Activated T-cell treated with anti-CD3 and anti-CD28 coated beads, Interleukin-2, amount 50 U/mL, for 4 hours (primary cell): ENCODE data around the gene CACNA1C. TPM values are rescaled to one million over a fixed set of nuclear protein-coding genes. Genes with fewer than 3 reads are reported as not detected.

Experiments
- ATAC-seq, 2 donors: fragments of 200-7000 bp; cut with Tn5 transposase; one replicate each; pipeline ENCODE4 v1.10.0; 2021
- DNase-seq: peaks from one replicate; pipeline ENCODE4 v3.0.0-alpha.2; 2020
- H3K27me3 Mint-ChIP-seq: one replicate; pipeline ENCODE4 v1.8.0; 2021; ENCODE audit warnings: low read depth, mixed read lengths
- H3K36me3 Mint-ChIP-seq: one replicate; pipeline ENCODE4 v1.8.0; 2022; ENCODE audit warnings: mixed read lengths; ENCODE audit not compliant: insufficient read depth
- H3K4me1 Mint-ChIP-seq: one replicate; pipeline ENCODE4 v1.8.0; 2021; ENCODE audit warnings: low read depth, mixed read lengths
- H3K4me3 Mint-ChIP-seq: one replicate; pipeline ENCODE4 v1.8.0; 2021; ENCODE audit warnings: mild to moderate bottlenecking, moderate library complexity, mixed read lengths
- H3K9me3 Mint-ChIP-seq: one replicate; pipeline ENCODE4 v1.8.0; 2021; ENCODE audit warnings: mixed read lengths
- total RNA-seq, 3 donors: library from RNA; stranded (reverse); gene quantifications; one replicate each; pipeline ENCODE4 v1.2.1, GENCODE V29; 2021

Gene CACNA1C
- total RNA-seq, 3 donors from 2014 or later: 0.03 to 0.08 (median 0.03) TPM

DNA sequence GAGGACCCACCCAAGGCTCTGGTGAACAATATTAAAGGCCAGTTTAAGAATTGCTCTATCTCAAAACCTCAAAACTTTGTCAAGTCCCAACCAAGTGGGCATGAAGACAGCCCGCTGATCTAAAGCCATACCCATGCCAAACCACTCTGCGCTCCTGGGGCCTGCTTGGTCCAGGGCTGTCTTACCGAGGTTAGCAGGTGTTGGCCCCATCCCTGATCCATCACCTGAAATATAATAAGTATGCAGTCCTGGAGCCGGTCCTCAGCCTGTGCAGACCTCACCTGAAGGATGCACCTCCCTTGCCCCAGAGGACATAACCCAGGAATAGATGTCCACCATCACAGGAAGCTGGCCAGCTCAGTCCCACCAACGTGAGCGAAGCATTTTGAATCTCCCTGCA, 543.7 kb downstream of the CACNA1C start:
- Mint-ChIP-seq H3K4me3 (no peak overlapping the region), H3K27me3 (peaks cover 2% of the 10 kb centered on the region), H3K36me3 (no peaks in the 10 kb centered on the region), H3K4me1 (no peaks in the 10 kb centered on the region), H3K9me3 (peaks cover 16% of the 10 kb centered on the region)
- ATAC-seq: no peak
- no peak for DNase-seq

DNA sequence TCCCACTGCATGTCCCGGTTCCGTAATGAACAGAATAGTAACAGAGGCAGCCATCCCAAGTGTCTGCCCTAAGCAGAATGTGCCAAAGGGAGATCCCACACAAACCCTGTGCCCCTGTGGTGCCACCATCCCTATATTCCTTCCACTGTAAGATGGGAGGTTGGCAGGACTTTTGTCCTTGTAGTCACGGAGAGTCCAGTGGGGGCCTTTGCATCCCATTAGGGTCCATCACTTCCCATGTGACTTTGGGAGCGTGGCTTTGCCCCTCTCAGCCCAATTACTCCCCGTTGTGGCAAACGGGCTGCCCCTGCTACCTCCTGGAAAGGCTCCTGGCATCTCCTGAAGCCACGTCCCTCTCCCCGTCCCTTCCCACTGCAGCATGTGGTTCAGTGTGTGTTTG, 552.5 kb downstream of the CACNA1C start:
- Mint-ChIP-seq H3K4me1 (no peaks in the 10 kb centered on the region), H3K4me3 (no peak overlapping the region), H3K9me3 (no peaks in the 10 kb centered on the region), H3K27me3 (peaks cover 20% of the 10 kb centered on the region), H3K36me3 (no peaks in the 10 kb centered on the region)
- ATAC-seq (no peak), DNase-seq (no peak)

DNA sequence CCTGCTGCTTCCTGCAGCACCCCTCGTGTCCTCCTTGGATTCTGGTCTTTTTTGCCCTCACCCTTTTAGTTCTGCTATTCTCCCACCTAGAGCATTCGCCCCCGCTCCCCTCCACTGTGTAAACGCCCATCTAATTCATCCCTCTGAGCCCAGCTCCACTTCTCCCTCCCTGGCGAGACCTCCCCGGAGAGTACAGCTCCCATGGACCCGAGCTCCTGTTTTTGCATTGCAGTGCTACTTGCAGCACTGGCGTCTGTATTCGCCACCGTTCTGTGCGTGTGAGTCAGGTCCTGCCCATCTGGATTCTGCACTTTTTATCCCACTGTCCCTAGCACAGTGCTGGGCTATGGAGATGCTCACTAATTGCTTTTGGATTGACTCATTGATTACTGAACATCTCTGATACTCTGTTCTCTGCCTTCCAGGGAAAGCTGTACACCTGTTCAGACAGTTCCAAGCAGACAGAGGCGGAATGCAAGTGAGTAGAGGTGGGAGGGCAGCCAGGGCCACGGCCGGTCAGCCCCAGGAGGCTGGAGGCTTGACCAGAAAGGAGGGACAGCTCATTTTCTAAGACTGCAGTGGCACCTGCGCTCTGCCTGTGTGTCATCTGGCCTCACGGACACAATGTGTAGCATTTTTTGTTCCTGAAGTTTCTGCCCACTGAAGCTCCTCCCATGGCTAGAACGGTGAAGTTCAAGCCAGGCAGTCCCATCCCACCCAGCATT, 553.6 kb downstream of the CACNA1C start:
- Mint-ChIP-seq H3K4me1 (no peaks in the 10 kb centered on the region), H3K27me3 (peaks cover 20% of the 10 kb centered on the region), H3K36me3 (no peaks in the 10 kb centered on the region), H3K9me3 (no peaks in the 10 kb centered on the region), H3K4me3 (no peak overlapping the region)
- no peak for ATAC-seq
- no peak for DNase-seq

DNA sequence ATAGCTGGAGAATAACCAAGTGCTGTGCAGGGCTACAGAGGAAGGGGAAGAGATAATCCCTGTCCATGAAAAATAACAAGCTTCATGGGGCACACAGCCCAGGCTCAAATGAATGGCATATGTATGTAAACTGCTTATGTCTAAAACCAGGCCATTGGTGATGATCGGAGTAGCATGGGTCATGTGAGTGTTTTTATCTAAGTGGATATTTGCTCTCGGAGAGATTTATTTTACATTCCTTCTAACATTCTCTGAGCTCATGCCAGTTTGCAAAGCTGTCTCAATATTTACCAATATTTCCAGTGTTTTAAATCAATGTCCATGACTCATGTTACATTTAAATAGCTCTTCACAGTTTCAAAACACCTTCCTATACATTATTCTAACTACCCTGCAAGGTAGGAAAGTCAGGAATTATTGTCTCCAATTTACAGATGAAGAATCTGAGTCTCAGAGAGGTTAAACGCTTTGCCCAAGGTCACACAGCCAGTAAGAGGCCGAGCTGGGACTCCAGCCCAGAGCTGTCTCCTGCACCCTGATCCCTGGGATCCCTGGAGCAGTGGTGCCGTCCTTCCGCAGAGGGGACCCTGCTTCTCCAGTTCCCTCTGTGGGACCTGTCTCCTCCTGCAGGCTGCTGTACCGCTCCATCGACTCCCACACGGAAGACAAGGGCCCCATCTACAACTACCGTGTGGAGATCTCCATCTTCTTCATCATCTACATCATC, 555.3 kb downstream of the CACNA1C start:
- Mint-ChIP-seq H3K4me1 (no peaks in the 10 kb centered on the region), H3K27me3 (peaks cover 20% of the 10 kb centered on the region), H3K9me3 (no peaks in the 10 kb centered on the region), H3K36me3 (no peaks in the 10 kb centered on the region), H3K4me3 (no peak overlapping the region)
- DNase-seq: no peak
- ATAC-seq: no peak

DNA sequence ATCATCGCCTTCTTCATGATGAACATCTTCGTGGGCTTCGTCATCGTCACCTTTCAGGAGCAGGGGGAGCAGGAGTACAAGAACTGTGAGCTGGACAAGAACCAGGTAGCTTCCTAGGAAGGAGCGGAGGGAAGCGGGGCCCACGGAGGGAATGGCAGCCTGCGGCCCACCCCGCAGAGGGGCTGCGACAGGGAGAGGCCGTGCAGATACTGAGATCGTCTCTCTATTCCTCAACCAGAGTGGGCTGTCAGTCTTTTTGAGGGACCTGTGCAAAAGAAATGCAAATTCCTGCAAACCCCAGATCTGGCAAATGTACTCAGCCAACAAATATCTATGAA, 555.8 kb downstream of the CACNA1C start:
- Mint-ChIP-seq H3K9me3 (no peaks in the 10 kb centered on the region), H3K4me3 (no peak overlapping the region), H3K36me3 (no peaks in the 10 kb centered on the region), H3K27me3 (peaks cover 20% of the 10 kb centered on the region), H3K4me1 (peaks cover 1% of the 10 kb centered on the region)
- ATAC-seq (no peak), DNase-seq (no peak)

DNA sequence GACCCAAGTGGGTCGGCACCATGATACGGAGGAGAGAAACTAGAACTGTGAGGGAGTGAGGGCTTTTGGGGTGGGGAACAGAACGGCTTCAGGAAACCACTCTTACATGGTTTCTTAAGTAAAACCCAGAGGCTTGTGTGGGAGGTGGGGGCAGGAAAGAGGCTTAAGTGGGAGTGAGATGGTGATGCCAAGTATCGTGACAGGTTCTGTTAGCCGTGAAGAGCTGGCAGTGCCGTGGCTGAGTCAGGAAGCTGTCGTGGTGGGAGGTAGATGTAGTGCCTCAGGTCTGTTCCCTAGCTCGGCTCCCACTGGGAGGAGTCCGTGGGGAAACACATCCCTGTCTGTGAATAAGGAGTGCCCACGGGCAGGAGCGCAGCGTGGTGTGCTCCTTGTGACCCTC, 556.2 kb downstream of the CACNA1C start:
- Mint-ChIP-seq H3K4me1 (peaks cover 4% of the 10 kb centered on the region), H3K9me3 (no peaks in the 10 kb centered on the region), H3K27me3 (peaks cover 23% of the 10 kb centered on the region), H3K4me3 (no peak overlapping the region), H3K36me3 (no peaks in the 10 kb centered on the region)
- DNase-seq (no peak), ATAC-seq (no peak)

DNA sequence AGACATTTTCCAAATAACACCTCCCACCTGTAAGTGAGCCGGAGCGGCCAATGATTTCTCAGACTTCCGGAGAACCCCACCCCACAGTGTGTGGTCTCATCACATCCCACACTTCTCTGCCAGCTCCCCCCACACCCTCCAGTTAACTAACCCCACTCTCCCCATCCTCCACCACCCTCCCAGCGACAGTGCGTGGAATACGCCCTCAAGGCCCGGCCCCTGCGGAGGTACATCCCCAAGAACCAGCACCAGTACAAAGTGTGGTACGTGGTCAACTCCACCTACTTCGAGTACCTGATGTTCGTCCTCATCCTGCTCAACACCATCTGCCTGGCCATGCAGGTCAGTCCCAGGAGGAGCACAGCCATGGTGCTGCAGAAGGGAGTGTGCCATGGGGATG, 557.6 kb downstream of the CACNA1C start:
- peaks cover 6% of the 10 kb centered on the region for H3K4me1 Mint-ChIP-seq
- H3K27me3 Mint-ChIP-seq: peaks cover 29% of the 10 kb centered on the region

DNA sequence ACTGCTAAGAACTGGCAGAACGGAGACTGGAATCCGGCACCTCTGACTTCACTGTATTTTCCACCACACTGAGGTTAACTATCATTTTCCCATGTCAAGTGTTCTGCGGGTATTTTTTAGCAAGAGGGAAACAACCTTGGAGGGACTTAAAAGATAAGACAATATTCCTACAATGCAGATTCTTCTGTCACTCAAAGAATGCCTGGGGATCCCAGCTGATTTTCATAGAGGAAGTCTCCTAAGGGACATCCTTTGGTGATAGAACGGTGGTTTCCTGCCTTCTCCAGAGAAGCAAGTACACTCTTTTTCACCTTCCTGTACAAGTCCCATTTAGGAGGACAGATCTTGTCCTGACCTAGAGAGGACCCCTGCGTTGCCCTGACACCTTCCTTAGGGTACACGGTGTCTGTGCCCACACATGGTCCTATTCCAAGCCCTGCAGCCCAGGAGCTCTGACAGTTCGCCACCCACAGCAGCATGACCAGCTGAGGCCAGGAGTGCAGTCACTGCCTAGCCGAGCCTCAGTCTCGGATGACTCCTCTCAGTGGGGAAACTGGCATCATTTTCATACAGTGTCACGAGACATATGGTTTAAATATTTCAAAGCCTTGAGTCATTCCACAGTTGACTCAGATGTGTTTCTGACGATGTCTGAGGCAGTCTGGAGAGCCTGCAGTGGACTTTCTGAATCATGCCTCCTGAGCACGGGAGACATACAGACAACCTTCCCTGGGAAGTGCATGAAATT, 560.7 kb downstream of the CACNA1C start:
- Mint-ChIP-seq H3K4me1 (peaks cover 6% of the 10 kb centered on the region), H3K4me3 (no peak overlapping the region), H3K9me3 (no peaks in the 10 kb centered on the region), H3K36me3 (no peaks in the 10 kb centered on the region), H3K27me3 (peaks cover 27% of the 10 kb centered on the region)
- ATAC-seq (peak; percentile 88 to 94), DNase-seq (no peak)

More for the DNA sequence above, 557.6 kb downstream of the CACNA1C start:
- ATAC-seq (no peak), DNase-seq (no peak)
- Mint-ChIP-seq H3K36me3 (no peaks in the 10 kb centered on the region), H3K9me3 (no peaks in the 10 kb centered on the region), H3K4me3 (no peak overlapping the region)

DNA sequence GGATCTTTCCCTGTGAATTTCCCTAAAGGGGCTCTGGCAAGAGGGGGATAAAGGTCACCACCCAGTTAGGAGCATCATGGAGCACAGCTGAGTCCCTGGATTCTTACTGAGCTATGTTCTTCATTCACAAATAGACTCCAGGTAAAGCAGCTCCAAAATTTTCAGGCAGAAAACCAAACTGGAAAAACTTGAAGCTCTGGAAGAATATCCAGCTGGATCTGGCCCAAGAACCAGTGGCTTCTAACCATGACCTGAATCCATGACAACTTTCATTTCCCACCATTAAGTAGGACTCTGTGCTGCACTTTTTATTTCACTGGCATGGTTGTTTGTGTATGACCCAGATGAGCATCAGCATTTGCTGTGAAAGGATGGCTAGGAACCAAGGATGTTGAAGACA, 561.6 kb downstream of the CACNA1C start:
- H3K36me3 Mint-ChIP-seq: no peaks in the 10 kb centered on the region
- no peak overlapping the region for H3K4me3 Mint-ChIP-seq
- H3K9me3 Mint-ChIP-seq: no peaks in the 10 kb centered on the region
- H3K27me3 Mint-ChIP-seq: peaks cover 23% of the 10 kb centered on the region
- H3K4me1 Mint-ChIP-seq: peaks cover 6% of the 10 kb centered on the region
- DNase-seq (no peak), ATAC-seq (no peak)

DNA sequence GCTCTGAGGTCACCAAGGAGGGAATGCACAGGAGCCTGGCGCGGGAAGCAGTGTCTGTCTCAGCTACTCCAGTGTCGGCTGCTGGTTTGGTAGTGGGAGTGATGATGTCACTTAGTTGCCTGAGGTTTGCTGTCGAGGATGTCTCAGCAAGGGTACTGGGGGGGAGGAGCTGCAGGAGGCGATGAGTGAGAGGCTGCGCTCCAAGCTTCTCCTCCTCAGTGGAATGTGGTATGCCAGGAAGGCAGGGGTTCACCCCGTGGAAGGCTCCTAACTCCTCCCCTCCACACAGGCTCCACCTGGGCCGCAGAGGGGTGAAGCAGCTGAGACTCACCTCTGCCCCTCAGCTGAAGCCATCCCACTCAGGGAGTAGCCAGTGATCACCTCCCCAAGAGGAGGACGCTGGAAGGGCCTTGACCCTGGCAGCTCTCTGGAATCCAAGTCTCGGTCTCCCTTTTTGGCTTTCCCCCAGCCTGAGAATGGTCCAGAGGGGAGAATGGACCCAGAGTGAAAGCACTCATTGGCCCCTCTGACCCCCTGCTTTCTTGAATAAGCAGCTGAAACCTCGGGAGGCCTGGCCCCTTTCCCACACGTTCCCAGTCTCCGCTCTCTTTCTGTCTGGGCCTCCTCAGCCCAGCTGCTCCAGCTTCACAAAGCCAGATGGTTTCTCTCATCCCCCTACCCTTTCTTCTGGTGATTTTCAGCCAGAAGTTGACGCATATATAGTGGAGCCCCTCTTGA, 563.0 kb downstream of the CACNA1C start:
- no peak overlapping the region for H3K4me3 Mint-ChIP-seq
- no peaks in the 10 kb centered on the region for H3K9me3 Mint-ChIP-seq
- DNase-seq: no peak
- no peak for ATAC-seq
- H3K27me3 Mint-ChIP-seq: peaks cover 17% of the 10 kb centered on the region
- H3K36me3 Mint-ChIP-seq: no peaks in the 10 kb centered on the region
- peaks cover 6% of the 10 kb centered on the region for H3K4me1 Mint-ChIP-seq

DNA sequence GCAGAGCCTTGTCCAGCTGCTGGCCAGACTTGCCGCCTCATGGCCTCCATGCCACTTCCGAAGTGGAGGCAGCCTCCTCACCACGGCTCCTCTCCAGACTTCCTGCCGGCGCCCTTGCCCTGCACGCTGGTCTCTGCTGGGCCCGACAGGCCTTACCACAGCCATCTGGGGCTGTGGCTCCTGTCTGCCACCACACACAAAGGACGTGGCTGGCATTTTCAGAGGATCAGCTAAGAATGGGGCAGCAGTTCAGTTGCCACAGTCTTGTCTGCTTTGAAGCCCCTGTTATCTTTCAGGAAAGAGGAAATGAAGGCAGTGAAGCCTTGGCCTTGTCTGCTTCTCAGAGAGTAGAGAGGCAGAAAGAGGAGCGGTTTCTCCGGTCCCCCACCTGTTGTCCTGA, 564.0 kb downstream of the CACNA1C start:
- H3K27me3 Mint-ChIP-seq: peaks cover 24% of the 10 kb centered on the region
- ATAC-seq (no peak), DNase-seq (no peak)
- H3K4me3 Mint-ChIP-seq: no peak overlapping the region
- H3K9me3 Mint-ChIP-seq: no peaks in the 10 kb centered on the region
- no peaks in the 10 kb centered on the region for H3K36me3 Mint-ChIP-seq
- H3K4me1 Mint-ChIP-seq: peaks cover 6% of the 10 kb centered on the region

DNA sequence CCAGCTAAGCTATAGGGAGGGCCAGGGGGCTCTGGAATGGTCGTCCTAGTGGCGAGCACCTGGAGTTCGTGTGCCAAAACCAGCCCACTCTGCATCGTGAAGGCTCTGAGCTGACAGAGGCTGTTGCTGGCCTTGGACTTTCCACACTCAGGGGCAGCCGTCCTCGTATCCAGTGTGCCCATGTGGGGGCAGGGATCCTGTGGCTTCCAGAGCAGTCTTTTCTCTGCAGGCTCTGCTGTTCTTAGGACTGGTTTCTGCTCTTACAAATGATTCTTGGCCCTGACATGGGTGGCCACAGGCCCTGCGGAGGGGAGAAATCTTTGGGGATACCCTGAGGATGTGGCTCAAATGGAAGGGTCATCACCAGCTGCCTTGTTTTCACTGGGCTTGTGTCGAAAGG, 564.6 kb downstream of the CACNA1C start:
- ATAC-seq (no peak), DNase-seq (no peak)
- Mint-ChIP-seq H3K36me3 (no peaks in the 10 kb centered on the region), H3K27me3 (peaks cover 24% of the 10 kb centered on the region), H3K4me1 (peaks cover 6% of the 10 kb centered on the region), H3K4me3 (no peak overlapping the region), H3K9me3 (no peaks in the 10 kb centered on the region)

DNA sequence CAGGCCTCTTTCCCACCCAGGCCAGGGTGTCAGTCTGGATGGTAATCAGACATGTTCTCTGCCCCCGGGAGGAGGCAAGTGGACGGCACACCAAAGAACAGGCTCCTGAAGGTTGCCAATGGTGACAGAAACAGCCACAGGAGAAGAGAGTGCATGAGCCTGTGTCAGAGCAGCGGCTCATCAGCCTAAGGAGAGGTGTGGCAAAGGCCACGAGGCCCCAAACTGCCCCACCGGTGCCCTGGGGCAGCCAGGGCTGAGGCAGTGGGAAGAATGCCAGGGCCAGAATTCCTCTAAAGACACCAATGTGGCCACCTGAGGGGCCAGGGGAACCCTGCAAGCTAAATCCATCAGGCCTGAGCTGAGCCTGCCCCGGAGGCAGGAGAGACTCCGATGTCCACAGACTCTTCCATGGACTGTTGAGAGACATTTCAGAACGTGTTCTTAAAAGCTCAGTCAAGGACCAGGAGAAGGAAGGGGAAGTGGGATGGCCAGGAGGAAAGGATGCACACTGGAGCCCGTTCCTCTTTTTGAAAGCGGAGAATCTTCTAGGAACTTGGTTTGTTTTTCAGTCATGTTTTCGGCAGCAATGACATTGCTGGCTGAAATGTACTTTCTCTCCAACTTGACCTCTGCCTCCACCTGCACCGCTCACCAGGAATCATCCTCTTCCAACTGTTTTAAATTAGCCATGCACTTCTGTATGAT, 565.7 kb downstream of the CACNA1C start:
- DNase-seq (no peak), ATAC-seq (no peak)
- Mint-ChIP-seq H3K4me1 (peaks cover 5% of the 10 kb centered on the region), H3K9me3 (no peaks in the 10 kb centered on the region), H3K4me3 (no peak overlapping the region), H3K27me3 (peaks cover 29% of the 10 kb centered on the region), H3K36me3 (no peaks in the 10 kb centered on the region)

DNA sequence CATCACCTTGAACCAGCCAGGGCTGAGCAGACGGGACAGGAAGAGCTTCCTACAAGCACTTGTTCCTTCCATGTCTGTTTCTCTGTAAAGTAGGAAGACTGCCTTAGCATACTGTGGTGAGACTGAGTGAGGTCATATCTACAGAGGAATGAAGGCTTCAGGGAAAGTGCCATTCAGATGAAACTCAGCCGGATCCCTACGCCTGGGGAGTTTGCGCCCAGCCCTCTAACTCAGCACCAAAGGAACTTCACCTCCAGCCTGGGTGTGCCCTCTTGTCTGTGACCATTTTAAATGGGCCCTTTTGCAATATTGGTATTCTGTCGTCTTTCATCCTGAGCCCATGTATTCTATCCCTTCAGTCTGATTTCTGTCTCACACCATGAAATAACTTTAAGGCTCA, 566.3 kb downstream of the CACNA1C start:
- ATAC-seq (no peak), DNase-seq (no peak)
- H3K4me3 Mint-ChIP-seq: no peak overlapping the region
- no peaks in the 10 kb centered on the region for H3K4me1 Mint-ChIP-seq
- H3K9me3 Mint-ChIP-seq: no peaks in the 10 kb centered on the region
- no peaks in the 10 kb centered on the region for H3K36me3 Mint-ChIP-seq
- peaks cover 26% of the 10 kb centered on the region for H3K27me3 Mint-ChIP-seq
